CD14-positive monocyte (primary cell): Measurements from ENCODE around the gene COL15A1. TPM values are rescaled to one million over a fixed set of nuclear protein-coding genes. Genes with fewer than 3 reads are reported as not detected.

ENCODE experiments used
- DNase-seq, 3 donors: peaks; one replicate each; pipeline ENCODE4 v3.0.0-alpha.2; 2011 to 2022
- H2AFZ ChIP-seq: 2 replicates; pipeline ENCODE4 v1.6.0; 2012; ENCODE audit warnings: mild to moderate bottlenecking, low read depth, low read length, inconsistent platforms; ENCODE audit not compliant: insufficient read depth, poor library complexity, severe bottlenecking
- H3K27ac ChIP-seq, 2 donors: 1 replicate in 1 of 2; 2 replicates in 1 of 2; pipeline ENCODE4 v1.5.1; 2012 to 2013; ENCODE audit warnings: low read length in 2 of 2, control low read depth in 1 of 2, inconsistent platforms in 1 of 2, low read depth in 1 of 2, mild to moderate bottlenecking in 1 of 2
- H3K27me3 ChIP-seq, 2 donors: one replicate each; pipeline versions ENCODE4 v1.6.0 to v1.6.1; 2011 to 2013; ENCODE audit warnings: low read length in 2 of 2; ENCODE audit not compliant: control insufficient read depth in 2 of 2, insufficient read depth in 2 of 2
- H3K36me3 ChIP-seq, 2 donors: replicated peaks in 1 of 2; 1 replicate in 1 of 2; 2 replicates in 1 of 2; pipeline versions ENCODE4 v1.5.1 to v1.6.1; 2012 to 2013; ENCODE audit warnings: low read length in 2 of 2, control low read depth in 1 of 2, inconsistent platforms in 1 of 2, mild to moderate bottlenecking in 1 of 2; ENCODE audit not compliant: insufficient read depth in 2 of 2, control insufficient read depth in 1 of 2
- H3K4me1 ChIP-seq, 2 donors: 1 replicate in 1 of 2; 2 replicates in 1 of 2; pipeline versions ENCODE4 v1.5.1 to v1.6.1; 2012 to 2013; ENCODE audit warnings: low read length in 2 of 2, control low read depth in 1 of 2, inconsistent platforms in 1 of 2, mild to moderate bottlenecking in 1 of 2, moderate library complexity in 1 of 2; ENCODE audit not compliant: insufficient read depth in 2 of 2, control insufficient read depth in 1 of 2
- H3K4me2 ChIP-seq: replicated peaks from 2 replicates; pipeline ENCODE3; 2012; ENCODE audit warnings: low read length, moderate library complexity, mild to moderate bottlenecking; ENCODE audit not compliant: poor library complexity, severe bottlenecking; ENCODE audit errors: extremely low read depth
- H3K4me3 ChIP-seq, 3 experiments: fragments of 200-600 bp in 1 of 3; sonication (generic) in 1 of 3; replicated peaks in 1 of 3; 1 replicate in 2 of 3; 2 replicates in 1 of 3; pipeline ENCODE4 v1.5.1; 2011 to 2013; ENCODE audit warnings: low read length in 3 of 3, mild to moderate bottlenecking in 3 of 3, control low read depth in 2 of 3, low read depth in 2 of 3, inconsistent platforms in 1 of 3, moderate library complexity in 1 of 3
- H3K79me2 ChIP-seq: 2 replicates; pipeline ENCODE4 v1.6.0; 2012; ENCODE audit warnings: mild to moderate bottlenecking, control low read depth, inconsistent platforms, low read length, moderate library complexity; ENCODE audit not compliant: insufficient read depth
- H3K9ac ChIP-seq: 2 replicates; pipeline ENCODE4 v1.6.0; 2017; ENCODE audit warnings: low read length, mild to moderate bottlenecking; ENCODE audit not compliant: insufficient read depth, poor library complexity, severe bottlenecking
- H3K9me3 ChIP-seq, 2 donors: replicated peaks in 1 of 2; 1 replicate in 1 of 2; 2 replicates in 1 of 2; pipeline versions ENCODE4 v1.5.1 to v1.6.1; 2012 to 2013; ENCODE audit warnings: low read length in 2 of 2, control low read depth in 1 of 2; ENCODE audit not compliant: control insufficient read depth in 1 of 2, insufficient read depth in 1 of 2
- H4K20me1 ChIP-seq: 2 replicates; pipeline ENCODE4 v1.6.0; 2012; ENCODE audit warnings: mild to moderate bottlenecking, low read length, control low read depth, moderate library complexity; ENCODE audit not compliant: insufficient read depth
- H3K27ac Mint-ChIP-seq, 7 donors: one replicate each; pipeline ENCODE4 v1.8.0; 2020; ENCODE audit warnings: mild to moderate bottlenecking in 7 of 7, mixed read lengths in 7 of 7, moderate library complexity in 6 of 7, inconsistent platforms in 2 of 7
- H3K27me3 Mint-ChIP-seq, 3 donors: one replicate each; pipeline ENCODE4 v1.8.0; 2021 to 2022; ENCODE audit warnings: low read depth in 3 of 3, mild to moderate bottlenecking in 3 of 3, mixed read lengths in 3 of 3, moderate library complexity in 3 of 3, inconsistent platforms in 1 of 3
- H3K36me3 Mint-ChIP-seq, 2 donors: one replicate each; pipeline ENCODE4 v1.8.0; 2020; ENCODE audit warnings: mixed read lengths in 2 of 2, inconsistent platforms in 1 of 2, mild to moderate bottlenecking in 1 of 2
- H3K4me1 Mint-ChIP-seq: one replicate; pipeline ENCODE4 v1.8.0; 2020; ENCODE audit warnings: mild to moderate bottlenecking, mixed read lengths
- H3K4me3 Mint-ChIP-seq, 2 donors: one replicate each; pipeline ENCODE4 v1.8.0; 2020; ENCODE audit warnings: mild to moderate bottlenecking in 2 of 2, mixed read lengths in 2 of 2, moderate library complexity in 1 of 2
- H3K9me3 Mint-ChIP-seq, 7 donors: one replicate each; pipeline ENCODE4 v1.8.0; 2020 to 2022; ENCODE audit warnings: mixed read lengths in 7 of 7, mild to moderate bottlenecking in 6 of 7, moderate library complexity in 6 of 7, inconsistent platforms in 2 of 7
- WGBS: methylation state at CpG from one replicate; pipeline ENCODE4 v1.1.5; 2013; ENCODE audit warnings: missing lambda C conversion rate; ENCODE audit not compliant: insufficient coverage; 5-methylcytosine and 5-hydroxymethylcytosine counted together
- intact Hi-C, 2 donors: fragments of 100-400 bp; cut with micrococcal nuclease; formaldehyde crosslinking; loops; one replicate each; pipeline versions ENCODE4 v1.15.0 to v1.15.1; 2023
- polyA plus RNA-seq, 3 donors: library from polyadenylated mRNA; depleted of rRNA in 1 of 3; unstranded in 2 of 3; stranded (reverse) in 1 of 3; fragments of 300-500 nt in 2 of 3; fragments of >200 nt in 1 of 3; fragmentation: Illumina TruSeq in 2 of 3; gene quantifications; 1 replicate in 2 of 3; 2 replicates in 1 of 3; pipeline ENCODE4 v1.2.3, GENCODE V29; 2012 to 2021
- TF ChIP-seq, protein P1 (sequence below): fragments of 200-600 bp; IDR thresholded peaks from one replicate; pipeline ENCODE4 v1.8.0; 2022; ENCODE audit warnings: antibody characterized with exemption, mild to moderate bottlenecking

The COL15A1 gene
- polyA plus RNA-seq, 3 donors, result 0.03 to 0.14 (median 0.11) TPM

DNA sequence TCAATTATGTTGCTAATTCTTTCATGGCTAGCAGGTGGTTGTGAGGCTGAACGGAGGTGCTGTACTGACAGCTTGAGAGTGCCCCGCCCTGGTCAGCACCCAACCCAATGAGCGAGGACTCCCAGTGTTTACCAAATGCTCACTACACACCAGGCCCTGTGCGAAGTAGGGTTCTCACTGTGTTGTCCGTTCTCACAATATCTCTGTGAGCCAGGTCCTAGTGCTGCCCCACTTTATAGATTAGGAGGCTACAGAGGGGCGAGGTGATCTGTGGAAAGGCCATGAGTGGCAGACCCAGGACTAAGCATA lies 28.2 kb downstream of the COL15A1 start:
- Mint-ChIP-seq H3K27ac (no peak overlapping the region), H3K36me3 (no peaks in the 10 kb centered on the region), H3K27me3 (peaks cover 16 to 28% (median 20%) of the 10 kb centered on the region in 3 donors), H3K9me3 (peaks cover 0 to 3% (median 0%) of the 10 kb centered on the region in 7 donors), H3K4me3 (no peak overlapping the region), H3K4me1 (peaks cover 6% of the 10 kb centered on the region)
- no peaks in the 10 kb centered on the region for H4K20me1 ChIP-seq
- DNase-seq, result no peak
- no peaks in the 10 kb centered on the region for H3K79me2 ChIP-seq
- H3K4me1 ChIP-seq, result peaks cover 4 to 6% of the 10 kb centered on the region in 2 donors
- 93% methylated on average over 2 of the region's 6 CpGs for WGBS
- H3K9ac ChIP-seq, result no peak overlapping the region
- no peak overlapping the region for H3K27ac ChIP-seq
- TF ChIP-seq, protein P1, sequence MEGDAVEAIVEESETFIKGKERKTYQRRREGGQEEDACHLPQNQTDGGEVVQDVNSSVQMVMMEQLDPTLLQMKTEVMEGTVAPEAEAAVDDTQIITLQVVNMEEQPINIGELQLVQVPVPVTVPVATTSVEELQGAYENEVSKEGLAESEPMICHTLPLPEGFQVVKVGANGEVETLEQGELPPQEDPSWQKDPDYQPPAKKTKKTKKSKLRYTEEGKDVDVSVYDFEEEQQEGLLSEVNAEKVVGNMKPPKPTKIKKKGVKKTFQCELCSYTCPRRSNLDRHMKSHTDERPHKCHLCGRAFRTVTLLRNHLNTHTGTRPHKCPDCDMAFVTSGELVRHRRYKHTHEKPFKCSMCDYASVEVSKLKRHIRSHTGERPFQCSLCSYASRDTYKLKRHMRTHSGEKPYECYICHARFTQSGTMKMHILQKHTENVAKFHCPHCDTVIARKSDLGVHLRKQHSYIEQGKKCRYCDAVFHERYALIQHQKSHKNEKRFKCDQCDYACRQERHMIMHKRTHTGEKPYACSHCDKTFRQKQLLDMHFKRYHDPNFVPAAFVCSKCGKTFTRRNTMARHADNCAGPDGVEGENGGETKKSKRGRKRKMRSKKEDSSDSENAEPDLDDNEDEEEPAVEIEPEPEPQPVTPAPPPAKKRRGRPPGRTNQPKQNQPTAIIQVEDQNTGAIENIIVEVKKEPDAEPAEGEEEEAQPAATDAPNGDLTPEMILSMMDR, result no peak
- H3K4me3 ChIP-seq, result no peak overlapping the region
- H3K4me2 ChIP-seq, result no peak overlapping the region
- no peak overlapping the region for H2AFZ ChIP-seq
- intact Hi-C loops, result loop anchor here (5.0 to 10.0 kb wide), 2 partner anchors 117 to 170 kb away; no protein-coding TSS in a partner anchor
- H3K36me3 ChIP-seq, result no peaks in the 10 kb centered on the region
- peaks cover 5 to 16% of the 10 kb centered on the region in 2 donors for H3K27me3 ChIP-seq
- no peaks in the 10 kb centered on the region for H3K9me3 ChIP-seq

- Histone ChIP-seq H3K27me3 (peaks cover 5 to 16% of the 10 kb centered on the region in 2 donors), H2AFZ (peak overlapping the region; percentile 16), H3K4me1 (peaks cover 4 to 6% of the 10 kb centered on the region in 2 donors), H3K79me2 (no peaks in the 10 kb centered on the region), H4K20me1 (no peaks in the 10 kb centered on the region), H3K36me3 (no peaks in the 10 kb centered on the region), H3K9me3 (no peaks in the 10 kb centered on the region), H3K4me2 (no peak overlapping the region), H3K4me3 (no peak overlapping the region), H3K9ac (no peak overlapping the region), H3K27ac (no peak overlapping the region)
- Mint-ChIP-seq H3K9me3 (peaks cover 0 to 3% (median 0%) of the 10 kb centered on the region in 7 donors), H3K36me3 (no peaks in the 10 kb centered on the region), H3K27ac (no peak overlapping the region), H3K4me3 (no peak overlapping the region), H3K27me3 (peaks cover 16 to 33% (median 21%) of the 10 kb centered on the region in 3 donors), H3K4me1 (peaks cover 6% of the 10 kb centered on the region)
- intact Hi-C loops, result loop anchor here (5.0 to 10.0 kb wide), 2 partner anchors 118 to 170 kb away; no protein-coding TSS in a partner anchor
- 42% methylated on average over 2 of the region's 3 CpGs for whole genome bisulfite sequencing
- TF ChIP-seq, protein P1, result no peak
- DNase-seq, result no peak
Measured at GRCh38 chr9:98972716-98973115, 29.0 kb downstream of the COL15A1 start.
